ENCODE data around the gene CLMN. TPM values are rescaled to one million over a fixed set of nuclear protein-coding genes. Genes with fewer than 3 reads are reported as not detected.

The CLMN gene
- total and polyA plus RNA-seq, 2 of the 13 experiments (the other 11 are each of a cell fraction or from before 2014, with no cell fraction given) = 15.1 to 16.7 TPM

DNA sequence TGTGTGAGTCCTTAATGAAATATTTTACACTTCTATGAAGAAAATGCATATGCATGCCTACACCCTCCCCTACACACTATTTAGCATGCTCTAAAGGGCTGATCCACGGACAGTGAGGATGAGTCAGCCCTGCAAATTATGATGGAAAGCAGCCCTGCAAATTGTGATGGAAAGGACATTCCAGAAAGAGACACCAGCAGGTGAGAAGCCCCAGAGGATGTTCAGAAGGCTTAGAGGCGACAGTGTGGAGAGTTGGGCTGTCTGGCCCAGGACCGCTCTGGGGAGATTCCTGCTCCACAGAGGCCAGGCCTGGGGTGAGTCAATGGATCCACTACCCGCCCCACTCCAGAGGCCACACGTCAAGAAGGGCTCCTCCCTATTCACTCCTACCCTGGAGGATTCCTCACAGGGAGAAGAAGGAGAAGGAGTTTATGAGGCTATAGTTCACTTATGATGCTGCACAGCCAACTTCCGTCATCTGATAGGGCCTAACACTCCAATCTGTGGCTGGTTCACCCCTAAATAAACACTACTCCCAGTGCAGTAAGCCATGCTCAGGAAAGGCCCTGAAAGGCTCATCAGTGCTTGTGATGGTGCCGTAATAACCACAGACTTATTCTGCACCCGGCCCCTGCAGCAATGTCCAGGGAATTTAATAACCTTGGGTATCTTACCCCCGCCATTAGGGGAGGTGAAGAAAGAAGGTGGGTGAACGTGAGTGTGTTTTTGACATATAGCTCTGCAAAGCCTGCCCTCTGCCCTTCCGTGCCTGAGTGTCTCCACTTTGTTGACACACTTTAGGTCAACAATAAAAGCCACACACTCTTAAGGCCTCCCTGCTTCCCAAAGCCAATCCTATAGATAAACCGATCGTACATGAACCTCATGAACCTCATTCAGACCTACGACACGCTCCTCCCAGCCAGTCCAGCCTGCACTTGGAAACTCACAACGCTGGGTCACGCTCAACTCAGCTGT is 46.4 kb downstream of the CLMN start (continued):
- no peak for TF ChIP-seq NFAT5 (CRISPR knock-in tag; IDR thresholded peaks at IDR 0.05)
- no peak for TF ChIP-seq ERF (CRISPR knock-in tag; IDR thresholded peaks at IDR 0.05)
- no peak for TF ChIP-seq RFX3 (CRISPR knock-in tag; IDR thresholded peaks at IDR 0.05)
- no peak for TF ChIP-seq HIVEP1 (CRISPR knock-in tag; IDR thresholded peaks at IDR 0.05)
- no peak for TF ChIP-seq TP53 (CRISPR knock-in tag; conservative IDR thresholded peaks at IDR 0.05)
- TF ChIP-seq RBAK (CRISPR knock-in tag; IDR thresholded peaks at IDR 0.05) = no peak
- TF ChIP-seq SCMH1 (CRISPR knock-in tag; IDR thresholded peaks at IDR 0.05; ENCODE audit: borderline replicate concordance) = no peak
- no peak for TF ChIP-seq DNMT1 (CRISPR knock-in tag; IDR thresholded peaks at IDR 0.05)
- no peak for TF ChIP-seq ZNF496 (CRISPR knock-in tag; IDR thresholded peaks at IDR 0.05; ENCODE audit: insufficient replicate concordance)
- TF ChIP-seq ZC3H4 (CRISPR knock-in tag; IDR thresholded peaks at IDR 0.05; ENCODE audit: borderline replicate concordance) = no peak
- no peak for TF ChIP-seq CEBPB (IDR thresholded peaks at IDR 0.05; ENCODE audit: borderline replicate concordance, low read depth, low read length)
- TF ChIP-seq DRAP1 (CRISPR knock-in tag; IDR thresholded peaks at IDR 0.05) = no peak
- TF ChIP-seq MAF1 (CRISPR knock-in tag; IDR thresholded peaks at IDR 0.05; ENCODE audit: borderline replicate concordance) = no peak
- no peak for TF ChIP-seq ZNF605 (CRISPR knock-in tag; IDR thresholded peaks at IDR 0.05)
- TF ChIP-seq ZNF772 (CRISPR knock-in tag; IDR thresholded peaks at IDR 0.05) = no peak
- peak; percentile 62; the same call in 1 of the 2 replicates for TF ChIP-seq ETV5 (CRISPR knock-in tag; IDR thresholded peaks at IDR 0.05; ENCODE audit: borderline replicate concordance)
- no peak for TF ChIP-seq PHF8 (CRISPR knock-in tag; IDR thresholded peaks at IDR 0.05)
- peak; percentile 83 for TF ChIP-seq RXRB (CRISPR knock-in tag; IDR thresholded peaks at IDR 0.05; ENCODE audit: borderline replicate concordance)
- TF ChIP-seq ZFYVE20 (CRISPR knock-in tag; IDR thresholded peaks at IDR 0.05; ENCODE audit: borderline replicate concordance, low read depth) = no peak
- TF ChIP-seq, protein P1, sequence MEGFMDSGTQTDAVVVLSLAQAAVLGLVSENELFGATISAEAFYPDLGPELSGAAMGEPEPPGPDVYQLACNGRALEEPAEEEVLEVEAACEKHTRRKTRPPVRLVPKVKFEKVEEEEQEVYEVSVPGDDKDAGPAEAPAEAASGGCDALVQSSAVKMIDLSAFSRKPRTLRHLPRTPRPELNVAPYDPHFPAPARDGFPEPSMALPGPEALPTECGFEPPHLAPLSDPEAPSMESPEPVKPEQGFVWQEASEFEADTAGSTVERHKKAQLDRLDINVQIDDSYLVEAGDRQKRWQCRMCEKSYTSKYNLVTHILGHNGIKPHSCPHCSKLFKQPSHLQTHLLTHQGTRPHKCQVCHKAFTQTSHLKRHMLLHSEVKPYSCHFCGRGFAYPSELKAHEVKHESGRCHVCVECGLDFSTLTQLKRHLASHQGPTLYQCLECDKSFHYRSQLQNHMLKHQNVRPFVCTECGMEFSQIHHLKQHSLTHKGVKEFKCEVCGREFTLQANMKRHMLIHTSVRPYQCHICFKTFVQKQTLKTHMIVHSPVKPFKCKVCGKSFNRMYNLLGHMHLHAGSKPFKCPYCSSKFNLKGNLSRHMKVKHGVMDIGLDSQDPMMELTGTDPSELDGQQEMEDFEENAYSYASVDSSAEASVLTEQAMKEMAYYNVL (CRISPR knock-in tag; IDR thresholded peaks at IDR 0.05; ENCODE audit: borderline replicate concordance) = no peak

Measured in HepG2 (cell line).